OCI-LY7 (cell line): ENCODE results near the gene SLC35F1. TPM values are rescaled to one million over a fixed set of nuclear protein-coding genes. Genes with fewer than 3 reads are reported as not detected.

Experiments used
- BruUV-seq: library from RNA; stranded (reverse); fragments of 400-500 nt; replicated peaks from 2 replicates; lab custom pipeline; 2021; lab: Mats Ljungman, UMichigan
- CTCF ChIA-PET: fragments of 300-600 bp; sonication (Branson Sonifier 250); formaldehyde crosslinking; loops from one replicate; lab custom pipeline; 2022; ENCODE audit warnings: antibody characterized with exemption; ENCODE audit not compliant: unreplicated experiment; lab: Charles Lee
- POLR2A ChIA-PET: fragments of 300-600 bp; sonication (Branson Sonifier 250); formaldehyde crosslinking; loops from one replicate; lab custom pipeline; 2022; ENCODE audit warnings: antibody characterized with exemption; lab: Charles Lee
- DNase-seq: peaks from one replicate; pipeline ENCODE4 v3.0.0-alpha.2; 2015; ENCODE audit warnings: low spot score
- H2AFZ ChIP-seq: fragments of 200-600 bp; sonication (generic), shearing (Covaris generic); 2 replicates; pipeline ENCODE4 v1.6.1; 2014; ENCODE audit warnings: mild to moderate bottlenecking, antibody characterized with exemption, low read length, moderate library complexity
- H3K27ac ChIP-seq: fragments of 200-600 bp; sonication (generic); 2 replicates; pipeline ENCODE4 v1.5.1; 2014; ENCODE audit warnings: mixed run types, low read depth, mild to moderate bottlenecking, moderate library complexity, low read length, inconsistent platforms; ENCODE audit not compliant: poor library complexity, severe bottlenecking
- H3K36me3 ChIP-seq: fragments of 200-600 bp; sonication (generic); 2 replicates; pipeline ENCODE4 v1.6.1; 2014; ENCODE audit warnings: mild to moderate bottlenecking, antibody characterized with exemption, low read length, moderate library complexity, mixed read lengths; ENCODE audit not compliant: insufficient read depth
- H3K4me1 ChIP-seq: fragments of 200-600 bp; sonication (generic); 2 replicates; pipeline ENCODE4 v1.5.1; 2014; ENCODE audit warnings: mild to moderate bottlenecking, low read length; ENCODE audit not compliant: insufficient read depth, poor library complexity, severe bottlenecking
- H3K4me2 ChIP-seq: fragments of 200-600 bp; sonication (generic); 2 replicates; pipeline ENCODE4 v1.6.1; 2014; ENCODE audit warnings: mild to moderate bottlenecking, low read length
- H3K4me3 ChIP-seq: fragments of 200-600 bp; sonication (generic); 2 replicates; pipeline ENCODE4 v1.5.1; 2014; ENCODE audit warnings: mild to moderate bottlenecking, low read depth, low read length; ENCODE audit not compliant: poor library complexity, severe bottlenecking
- H3K79me2 ChIP-seq: fragments of 200-600 bp; sonication (generic); 2 replicates; pipeline ENCODE4 v1.6.1; 2016; ENCODE audit warnings: low read depth, mild to moderate bottlenecking, low read length, moderate library complexity, mixed read lengths; ENCODE audit not compliant: insufficient read depth
- H3K9me2 ChIP-seq: fragments of 200-600 bp; sonication (generic); 2 replicates; pipeline ENCODE4 v1.6.1; 2016; ENCODE audit warnings: mild to moderate bottlenecking, low read length, mixed read lengths; ENCODE audit not compliant: insufficient read depth
- H3K9me3 ChIP-seq: fragments of 200-600 bp; sonication (generic); 2 replicates; pipeline ENCODE4 v1.6.1; 2014; ENCODE audit warnings: mild to moderate bottlenecking, mixed run types, low read length, mixed read lengths
- H4K20me1 ChIP-seq: fragments of 200-600 bp; sonication (generic); 2 replicates; pipeline ENCODE4 v1.6.1; 2014; ENCODE audit warnings: mild to moderate bottlenecking, antibody characterized with exemption, low read length, moderate library complexity, mixed read lengths; ENCODE audit not compliant: insufficient read depth
- EZH2phosphoT487 ChIP-seq: fragments of 200-600 bp; sonication (generic); IDR thresholded peaks from 2 replicates; pipeline ENCODE4 v1.6.1; 2018; ENCODE audit warnings: low read depth, borderline replicate concordance, mild to moderate bottlenecking, mixed run types, antibody characterized with exemption, low read length, moderate library complexity, mixed read lengths
- intact Hi-C: fragments of 100-400 bp; cut with micrococcal nuclease; formaldehyde crosslinking; loops from one replicate; pipeline ENCODE4 v1.10.0; 2022; ENCODE audit not compliant: unreplicated experiment
- total RNA-seq, 2 experiments: library from RNA; depleted of rRNA in 1 of 2; stranded (reverse); fragments of >200 nt in 1 of 2; shearing (Covaris generic) in 1 of 2; gene quantifications; 2 replicates each; pipeline ENCODE4 v1.2.3, GENCODE V29; 2014 to 2022
- TF ChIP-seq, protein P1 (sequence below): fragments of 200-600 bp; sonication (generic); conservative IDR thresholded peaks from 2 replicates; pipeline ENCODE4 v1.5.1; 2014; ENCODE audit warnings: mild to moderate bottlenecking, antibody characterized with exemption, low read length, moderate library complexity, mixed read lengths

Gene SLC35F1
- total RNA-seq, 2 experiments from 2014 or later = 0.03 TPM; not detected in 1

DNA sequence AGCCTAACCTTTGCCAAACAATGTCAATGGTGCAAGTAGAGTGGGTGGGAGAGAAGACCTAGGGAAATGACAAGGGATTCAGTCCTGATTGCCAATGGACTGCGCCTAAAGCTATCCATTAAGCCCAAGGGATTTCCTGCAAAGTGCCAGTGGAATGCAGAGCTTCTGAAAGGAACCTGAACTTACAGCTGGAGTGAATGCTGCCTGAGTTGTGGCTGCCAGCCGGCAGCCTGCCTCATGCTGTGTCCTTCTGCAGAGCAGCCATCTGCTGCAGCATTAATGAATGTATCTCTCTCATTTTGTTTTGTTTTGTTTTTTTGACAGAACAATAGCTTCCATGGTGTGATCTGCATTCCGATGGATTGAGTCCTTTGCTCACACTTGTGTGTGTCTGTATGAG, 44.7 kb downstream of the SLC35F1 start:
- H4K20me1 ChIP-seq = no peaks in the 10 kb centered on the region
- H3K9me2 ChIP-seq = no peaks in the 10 kb centered on the region
- CTCF ChIA-PET = no interaction called here
- DNase-seq = no peak
- H3K4me1 ChIP-seq = no peaks in the 10 kb centered on the region
- H2AFZ ChIP-seq = no peak overlapping the region
- no TSS peak for BruUV-seq
- intact Hi-C loops = no loop called here
- H3K79me2 ChIP-seq = no peaks in the 10 kb centered on the region
- no peak overlapping the region for H3K27ac ChIP-seq
- no peak overlapping the region for H3K4me2 ChIP-seq
- no peak overlapping the region for H3K4me3 ChIP-seq
- TF ChIP-seq, protein P1, sequence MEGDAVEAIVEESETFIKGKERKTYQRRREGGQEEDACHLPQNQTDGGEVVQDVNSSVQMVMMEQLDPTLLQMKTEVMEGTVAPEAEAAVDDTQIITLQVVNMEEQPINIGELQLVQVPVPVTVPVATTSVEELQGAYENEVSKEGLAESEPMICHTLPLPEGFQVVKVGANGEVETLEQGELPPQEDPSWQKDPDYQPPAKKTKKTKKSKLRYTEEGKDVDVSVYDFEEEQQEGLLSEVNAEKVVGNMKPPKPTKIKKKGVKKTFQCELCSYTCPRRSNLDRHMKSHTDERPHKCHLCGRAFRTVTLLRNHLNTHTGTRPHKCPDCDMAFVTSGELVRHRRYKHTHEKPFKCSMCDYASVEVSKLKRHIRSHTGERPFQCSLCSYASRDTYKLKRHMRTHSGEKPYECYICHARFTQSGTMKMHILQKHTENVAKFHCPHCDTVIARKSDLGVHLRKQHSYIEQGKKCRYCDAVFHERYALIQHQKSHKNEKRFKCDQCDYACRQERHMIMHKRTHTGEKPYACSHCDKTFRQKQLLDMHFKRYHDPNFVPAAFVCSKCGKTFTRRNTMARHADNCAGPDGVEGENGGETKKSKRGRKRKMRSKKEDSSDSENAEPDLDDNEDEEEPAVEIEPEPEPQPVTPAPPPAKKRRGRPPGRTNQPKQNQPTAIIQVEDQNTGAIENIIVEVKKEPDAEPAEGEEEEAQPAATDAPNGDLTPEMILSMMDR = no peak
- no peak for TF ChIP-seq EZH2phosphoT487
- no peaks in the 10 kb centered on the region for H3K9me3 ChIP-seq
- no peaks in the 10 kb centered on the region for H3K36me3 ChIP-seq
- POLR2A ChIA-PET = no interaction called here

DNA sequence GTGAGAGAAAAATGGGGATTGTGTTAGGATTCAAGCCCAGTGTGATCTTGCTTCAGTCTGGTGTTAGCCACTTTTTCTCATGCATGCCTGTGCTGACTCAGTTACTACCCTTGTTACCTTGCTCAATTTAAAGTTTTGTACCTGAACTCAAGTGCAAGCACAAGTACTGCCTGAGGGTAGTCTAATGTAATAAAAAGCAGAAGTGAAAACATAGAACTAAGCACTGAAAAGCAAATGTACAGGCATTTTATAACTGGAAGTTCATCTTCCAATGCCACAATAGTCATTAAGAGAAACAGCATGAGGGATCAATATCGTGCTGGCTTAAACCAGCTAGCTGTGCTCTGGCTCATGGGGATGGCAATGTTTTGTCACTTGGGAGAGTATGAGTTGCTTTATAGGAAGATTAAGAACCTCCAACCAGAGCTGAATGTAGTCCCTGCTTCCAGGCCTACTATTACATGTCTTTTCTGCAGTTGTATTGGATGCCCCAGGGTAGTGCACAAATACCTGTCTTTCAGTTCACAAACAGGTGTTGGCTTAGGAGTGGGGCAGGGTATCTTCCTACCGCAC, 48.7 kb downstream of the SLC35F1 start:
- TF ChIP-seq EZH2phosphoT487 = no peak
- TF ChIP-seq, protein P1 = no peak
- no TSS peak for BruUV-seq
- Histone ChIP-seq H3K4me2 (no peak overlapping the region), H3K4me3 (no peak overlapping the region), H3K79me2 (no peaks in the 10 kb centered on the region), H3K4me1 (no peaks in the 10 kb centered on the region), H3K9me2 (no peaks in the 10 kb centered on the region), H3K9me3 (no peaks in the 10 kb centered on the region), H3K36me3 (no peaks in the 10 kb centered on the region), H4K20me1 (no peaks in the 10 kb centered on the region), H2AFZ (no peak overlapping the region), H3K27ac (no peak overlapping the region)
- no peak for DNase-seq
- CTCF ChIA-PET = no interaction called here
- intact Hi-C loops = no loop called here
- POLR2A ChIA-PET = no interaction called here

DNA sequence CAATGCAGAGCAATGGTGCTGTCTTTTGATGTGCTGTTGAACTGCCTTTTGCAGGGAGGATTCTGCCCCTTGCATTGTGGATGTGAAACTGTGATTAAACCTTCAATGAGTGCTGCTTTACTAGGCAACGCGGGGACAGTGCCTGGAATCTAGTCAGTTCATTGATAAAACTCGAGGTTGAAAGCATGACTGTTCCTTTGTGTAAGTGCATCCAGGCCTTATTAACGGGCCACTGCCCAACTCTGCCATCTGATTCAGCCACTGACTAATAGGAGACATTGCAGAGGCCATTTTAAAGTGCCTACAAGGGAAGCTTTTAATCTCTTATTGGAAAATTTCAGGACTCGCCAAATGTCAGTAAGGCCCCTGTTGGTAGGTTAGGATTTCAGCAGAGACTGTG, 49.3 kb downstream of the SLC35F1 start:
- no peak overlapping the region for H3K4me2 ChIP-seq
- H2AFZ ChIP-seq = no peak overlapping the region
- H3K27ac ChIP-seq = no peak overlapping the region
- POLR2A ChIA-PET = no interaction called here
- BruUV-seq = no TSS peak
- TF ChIP-seq, protein P1 = no peak
- TF ChIP-seq EZH2phosphoT487 = no peak
- no peaks in the 10 kb centered on the region for H3K4me1 ChIP-seq
- H3K9me3 ChIP-seq = no peaks in the 10 kb centered on the region
- no peaks in the 10 kb centered on the region for H4K20me1 ChIP-seq
- H3K36me3 ChIP-seq = no peaks in the 10 kb centered on the region
- DNase-seq = no peak
- CTCF ChIA-PET = no interaction called here
- no peaks in the 10 kb centered on the region for H3K79me2 ChIP-seq
- no peak overlapping the region for H3K4me3 ChIP-seq
- H3K9me2 ChIP-seq = no peaks in the 10 kb centered on the region
- intact Hi-C loops = no loop called here
